Testis (tissue), 2 donors: ENCODE measurements around the gene GPR152.

Source experiments
- POLR2A ChIP-seq: fragments of 450-650 bp; IDR thresholded peaks from one replicate; pipeline ENCODE4 v1.6.1; 2017; ENCODE audit warnings: antibody characterized with exemption, mild to moderate bottlenecking, moderate library complexity
- TF ChIP-seq, protein P1 (sequence below), 3 experiments: fragments of 450-650 bp in 2 of 3; fragments of 200-600 bp in 1 of 3; sonication (generic) in 1 of 3; IDR thresholded peaks; one replicate each; pipeline ENCODE4 v1.5.1; 2016 to 2019; ENCODE audit warnings: antibody characterized with exemption in 3 of 3, mild to moderate bottlenecking in 2 of 3, moderate library complexity in 1 of 3

DNA sequence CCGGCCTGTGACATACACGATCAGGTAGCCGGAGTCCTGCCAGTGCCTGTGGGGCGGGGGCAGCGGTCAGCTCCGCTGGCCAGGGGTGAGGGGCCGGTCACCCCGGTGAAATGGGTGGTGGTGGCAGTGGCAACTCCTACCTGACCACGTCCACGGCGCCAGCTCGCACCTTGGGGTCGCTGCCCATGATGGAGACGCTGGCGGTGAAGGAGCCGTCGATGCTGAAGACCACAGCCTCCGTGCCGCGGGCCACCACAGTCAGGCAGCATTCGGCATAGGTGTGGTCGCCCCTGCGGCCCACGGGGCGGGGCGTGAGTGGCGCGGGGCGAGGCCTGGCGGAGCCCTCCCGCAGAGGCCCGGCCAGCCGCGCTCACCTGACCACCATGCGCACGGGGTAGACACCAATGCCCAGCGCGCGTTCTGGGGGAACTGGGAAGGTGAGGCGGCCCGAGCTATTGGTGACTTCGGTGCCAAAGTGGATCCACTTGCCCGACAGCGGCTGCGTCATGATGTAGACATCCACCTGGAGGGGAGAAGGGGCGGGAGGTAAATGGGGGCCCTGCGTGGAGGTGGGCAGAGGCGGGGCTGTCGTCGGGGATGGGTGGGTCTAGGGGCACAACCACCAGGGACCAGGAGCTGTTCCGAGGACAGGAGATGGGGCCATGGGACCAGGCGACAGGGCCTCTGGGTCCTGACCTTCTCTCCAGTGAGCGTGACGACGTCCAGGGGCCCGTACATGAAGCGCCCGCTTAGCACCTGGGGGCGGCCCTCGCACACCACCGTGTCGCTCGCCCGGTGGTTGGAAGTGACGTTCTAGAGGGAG is 41.2 kb upstream of the GPR152 start:
- TF ChIP-seq, protein P1, sequence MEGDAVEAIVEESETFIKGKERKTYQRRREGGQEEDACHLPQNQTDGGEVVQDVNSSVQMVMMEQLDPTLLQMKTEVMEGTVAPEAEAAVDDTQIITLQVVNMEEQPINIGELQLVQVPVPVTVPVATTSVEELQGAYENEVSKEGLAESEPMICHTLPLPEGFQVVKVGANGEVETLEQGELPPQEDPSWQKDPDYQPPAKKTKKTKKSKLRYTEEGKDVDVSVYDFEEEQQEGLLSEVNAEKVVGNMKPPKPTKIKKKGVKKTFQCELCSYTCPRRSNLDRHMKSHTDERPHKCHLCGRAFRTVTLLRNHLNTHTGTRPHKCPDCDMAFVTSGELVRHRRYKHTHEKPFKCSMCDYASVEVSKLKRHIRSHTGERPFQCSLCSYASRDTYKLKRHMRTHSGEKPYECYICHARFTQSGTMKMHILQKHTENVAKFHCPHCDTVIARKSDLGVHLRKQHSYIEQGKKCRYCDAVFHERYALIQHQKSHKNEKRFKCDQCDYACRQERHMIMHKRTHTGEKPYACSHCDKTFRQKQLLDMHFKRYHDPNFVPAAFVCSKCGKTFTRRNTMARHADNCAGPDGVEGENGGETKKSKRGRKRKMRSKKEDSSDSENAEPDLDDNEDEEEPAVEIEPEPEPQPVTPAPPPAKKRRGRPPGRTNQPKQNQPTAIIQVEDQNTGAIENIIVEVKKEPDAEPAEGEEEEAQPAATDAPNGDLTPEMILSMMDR (IDR thresholded peaks at IDR 0.05) = no peak
- no peak for TF ChIP-seq POLR2A
